Endothelial cell of umbilical vein (primary cell): ENCODE measurements around the gene AP3S1. TPM values are rescaled to one million over a fixed set of nuclear protein-coding genes. Genes with fewer than 3 reads are reported as not detected.

Experiments
- BruUV-seq: library from RNA; stranded (reverse); fragments of 400-500 nt; replicated peaks from 2 replicates; lab custom pipeline; 2021; lab: Mats Ljungman, UMichigan
- CTCF ChIA-PET: fragments of 300-600, 350-600 bp; sonication (Branson Sonifier 250); formaldehyde crosslinking; loops from one replicate; lab custom pipeline; 2021; ENCODE audit warnings: antibody characterized with exemption, inconsistent platforms; lab: Charles Lee
- POLR2A ChIA-PET: fragments of 300-600, 350-600 bp; sonication (Branson Sonifier 250); formaldehyde crosslinking; loops from one replicate; lab custom pipeline; 2021; ENCODE audit warnings: antibody characterized with exemption, inconsistent platforms; lab: Charles Lee
- DNase-seq: peaks from one replicate; pipeline ENCODE4 v3.0.0-alpha.2; 2011; ENCODE audit warnings: low read depth, low spot score
- FAIRE-seq: peaks from 2 replicates; lab custom pipeline; 2011; peaks lifted over from hg19 to GRCh38; lab: Jason Lieb, UNC
- H2AFZ ChIP-seq: 2 replicates; pipeline ENCODE4 v1.6.0; 2012; ENCODE audit warnings: low read depth, low read length, control low read depth, inconsistent platforms
- H3K27ac ChIP-seq: 2 replicates; pipeline ENCODE4 v1.5.1; 2011; ENCODE audit warnings: low read depth, mild to moderate bottlenecking, control low read depth, low read length, moderate library complexity; ENCODE audit not compliant: insufficient read depth
- H3K27me3 ChIP-seq, 2 experiments: 2 replicates each; pipeline versions ENCODE4 v1.6.0 to v1.6.1; 2011; ENCODE audit warnings: low read length in 2 of 2, mixed read lengths in 1 of 2; ENCODE audit not compliant: control insufficient read depth in 2 of 2, insufficient read depth in 2 of 2
- H3K36me3 ChIP-seq, 2 experiments: 2 replicates in 1 of 2; 3 replicates in 1 of 2; pipeline ENCODE4 v1.5.1; 2011; ENCODE audit warnings: low read length in 2 of 2, mild to moderate bottlenecking in 1 of 2, moderate library complexity in 1 of 2; ENCODE audit not compliant: control insufficient read depth in 2 of 2, insufficient read depth in 2 of 2; ENCODE audit errors: extremely low read depth in 1 of 2
- H3K4me1 ChIP-seq: 3 replicates; pipeline ENCODE4 v1.5.1; 2011; ENCODE audit warnings: mild to moderate bottlenecking, low read length; ENCODE audit not compliant: control insufficient read depth, insufficient read depth; ENCODE audit errors: extremely low read depth
- H3K4me2 ChIP-seq: 2 replicates; pipeline ENCODE4 v1.6.1; 2011; ENCODE audit warnings: low read length, control low read depth, mixed read lengths; ENCODE audit not compliant: insufficient read depth
- H3K4me3 ChIP-seq, 3 experiments: fragments of 200-600 bp in 1 of 3; sonication (generic), shearing (Covaris generic) in 1 of 3; replicated peaks in 1 of 3; 2 replicates each; pipeline ENCODE4 v1.5.1; 2011 to 2016; ENCODE audit warnings: control low read depth in 3 of 3, low read length in 3 of 3, mild to moderate bottlenecking in 2 of 3, inconsistent platforms in 1 of 3, low read depth in 1 of 3, moderate library complexity in 1 of 3; ENCODE audit not compliant: insufficient read depth in 1 of 3
- H3K79me2 ChIP-seq: 2 replicates; pipeline ENCODE4 v1.6.0; 2012; ENCODE audit warnings: low read length, inconsistent platforms; ENCODE audit not compliant: control insufficient read depth, insufficient read depth
- H3K9ac ChIP-seq: replicated peaks from 2 replicates; pipeline ENCODE3; 2011; ENCODE audit warnings: low read length, control low read depth; ENCODE audit not compliant: insufficient read depth; ENCODE audit errors: extremely low read depth
- H3K9me1 ChIP-seq: replicated peaks from 3 replicates; pipeline ENCODE4 v1.6.0; 2011; ENCODE audit warnings: mild to moderate bottlenecking, low read length; ENCODE audit not compliant: control insufficient read depth, insufficient read depth; ENCODE audit errors: extremely low read depth
- H3K9me3 ChIP-seq: replicated peaks from 2 replicates; pipeline ENCODE4 v1.5.1; 2012; ENCODE audit warnings: low read length, inconsistent platforms; ENCODE audit not compliant: control insufficient read depth, insufficient read depth
- H4K20me1 ChIP-seq: replicated peaks from 2 replicates; pipeline ENCODE3; 2011; ENCODE audit warnings: mild to moderate bottlenecking, low read length; ENCODE audit not compliant: control insufficient read depth, insufficient read depth; ENCODE audit errors: extremely low read depth
- CTCF ChIP-seq, 2 donors: IDR thresholded peaks; 1 replicate in 1 of 2; 2 replicates in 1 of 2; pipeline ENCODE4 v1.5.1; 2011; ENCODE audit warnings: low read length in 2 of 2, mild to moderate bottlenecking in 2 of 2, moderate library complexity in 2 of 2, control low read depth in 1 of 2, inconsistent platforms in 1 of 2, low read depth in 1 of 2; ENCODE audit not compliant: insufficient read depth in 1 of 2; ENCODE audit errors: extremely low read depth in 1 of 2
- EZH2 ChIP-seq: IDR thresholded peaks from 2 replicates; pipeline ENCODE4 v1.6.1; 2012; ENCODE audit warnings: borderline replicate concordance, low read depth, mild to moderate bottlenecking, moderate library complexity, low read length, inconsistent platforms; ENCODE audit not compliant: severe bottlenecking
- FOS ChIP-seq: IDR thresholded peaks from 2 replicates; pipeline ENCODE4 v1.6.1; 2011; ENCODE audit warnings: mild to moderate bottlenecking, low read length, moderate library complexity, borderline replicate concordance; ENCODE audit not compliant: insufficient read depth
- GATA2 ChIP-seq: IDR thresholded peaks from 2 replicates; pipeline ENCODE4 v1.7.0; 2011; ENCODE audit warnings: low read depth, mild to moderate bottlenecking, moderate library complexity, mixed read lengths, low read length; ENCODE audit not compliant: insufficient read length, insufficient read depth
- JUN ChIP-seq: IDR thresholded peaks from 2 replicates; pipeline ENCODE4 v1.6.1; 2011; ENCODE audit warnings: borderline replicate concordance, low read depth; ENCODE audit not compliant: insufficient read length, insufficient read depth
- MAX ChIP-seq: IDR thresholded peaks from 2 replicates; pipeline ENCODE4 v1.6.1; 2011; ENCODE audit not compliant: insufficient read depth, insufficient read length
- MYC ChIP-seq: IDR thresholded peaks from one replicate; pipeline ENCODE4 v1.6.1; 2011; ENCODE audit warnings: mild to moderate bottlenecking, low read depth, low read length
- POLR2A ChIP-seq: IDR thresholded peaks from 2 replicates; pipeline ENCODE4 v1.6.1; 2012; ENCODE audit warnings: low read depth, mild to moderate bottlenecking, control low read depth, low read length
- POLR2AphosphoS5 ChIP-seq: IDR thresholded peaks from 2 replicates; pipeline ENCODE4 v1.6.1; 2012; ENCODE audit warnings: low read depth, mild to moderate bottlenecking, control low read depth, low read length, moderate library complexity; ENCODE audit not compliant: insufficient read depth
- dilution Hi-C: fragments of 300-500 bp; cut with MboI; formaldehyde crosslinking; loops from one replicate; pipeline ENCODE4 v1.15.0; 2019; ENCODE audit warnings: low sequenced_read_pairs; ENCODE audit not compliant: extremely low pct_ligation_motif_present
- intact Hi-C: fragments of 100-400 bp; cut with micrococcal nuclease; formaldehyde crosslinking; loops from one replicate; pipeline ENCODE4 v1.10.0; 2022
- polyA plus RNA-seq, 4 experiments: library from polyadenylated mRNA; depleted of rRNA in 3 of 4; stranded (reverse) in 3 of 4; unstranded in 1 of 4; fragments of >200 nt; gene quantifications; 2 replicates each; pipeline versions ENCODE4 v1.2.1 to v1.2.3, GENCODE V29; 2011 to 2012; ENCODE audit warnings: missing spikeins in 1 of 4
- total RNA-seq: library from RNA; stranded (reverse); gene quantifications from 2 replicates; pipeline ENCODE4 v1.2.3, GENCODE V29; 2021

Gene AP3S1
- total and polyA plus RNA-seq, 2 donors (not counting 3 experiments of a cell fraction or from before 2014, with no cell fraction given) = 26.5 to 85.7 TPM

- intact Hi-C loops (loop anchor here (1.0 to 5.0 kb wide), 6 partner anchors 8 to 742 kb away; partner anchors contain the start of gene CDO1), dilution Hi-C loops (no loop called here)
- peak; percentile 57 for DNase-seq
- peaks cover 32% of the 10 kb centered on the region for H3K4me1 ChIP-seq
- H3K27me3 ChIP-seq = no peaks in the 10 kb centered on the region
- peak; percentile 58 for FAIRE-seq
- H4K20me1 ChIP-seq = peaks cover 7% of the 10 kb centered on the region
- H3K4me2 ChIP-seq = peak overlapping the region; percentile 78
- peaks cover 7 to 21% of the 10 kb centered on the region in 2 experiments for H3K36me3 ChIP-seq
- TF ChIP-seq CTCF (IDR thresholded peaks at IDR 0.05; ENCODE audit: extremely low read depth in 1 of 2, insufficient read depth in 1 of 2, low read depth in 1 of 2, low read length in 2 of 2) = peak; percentile 24 to 41
- TF ChIP-seq POLR2AphosphoS5 = no peak
- H3K9me3 ChIP-seq = no peaks in the 10 kb centered on the region
- no peak overlapping the region for H3K27ac ChIP-seq
- peaks cover 58% of the 10 kb centered on the region for H3K79me2 ChIP-seq
- H3K9ac ChIP-seq = peak overlapping the region; percentile 17
- no peaks in the 10 kb centered on the region for H3K9me1 ChIP-seq
- BruUV-seq = no TSS peak
- no peak overlapping the region for H2AFZ ChIP-seq
- H3K4me3 ChIP-seq = peak overlapping the region in 1 of 3 experiments; percentile 25
- ChIA-PET CTCF (interaction anchor here (0.7 to 3.5 kb wide), 17 partner anchors 8 to 741 kb away, joined by 3 to 47 read pairs (median 4); partner anchors contain the start of gene TMED7), POLR2A (no interaction called here)
Measured at GRCh38 chr5:115838885-115839518, 2.7 kb upstream of the AP3S1 start.

- BruUV-seq = no TSS peak
- Histone ChIP-seq H3K9ac (peak overlapping the region; percentile 84), H3K27ac (peak overlapping the region; percentile 86), H3K79me2 (peaks cover 74% of the 10 kb centered on the region), H3K4me1 (peaks cover 41% of the 10 kb centered on the region), H3K4me3 (peak overlapping the region; percentile 66 to 90 (median 67)), H3K4me2 (peak overlapping the region; percentile 98), H2AFZ (peak overlapping the region; percentile 89), H3K36me3 (peaks cover 3 to 9% of the 10 kb centered on the region in 2 experiments), H3K27me3 (no peaks in the 10 kb centered on the region), H3K9me1 (no peaks in the 10 kb centered on the region), H3K9me3 (no peaks in the 10 kb centered on the region), H4K20me1 (peaks cover 7% of the 10 kb centered on the region)
- DNase-seq (no peak), FAIRE-seq (no peak)
- ChIA-PET CTCF (interaction anchor here (0.6 to 3.6 kb wide), 7 partner anchors 20 to 227 kb away, joined by 3 to 47 read pairs (median 5); no protein-coding TSS in a partner anchor), POLR2A (interaction anchor here (0.6 to 1.3 kb wide), 3 partner anchors 9 to 454 kb away, joined by 4 to 5 read pairs (median 4); partner anchors contain the start of gene CDO1)
- TF ChIP-seq GATA2 (no peak), POLR2A (no peak), CTCF (IDR thresholded peaks at IDR 0.05; ENCODE audit: extremely low read depth in 1 of 2, insufficient read depth in 1 of 2, low read depth in 1 of 2, low read length in 2 of 2) (no peak), EZH2 (no peak), MAX (no peak), FOS (no peak), JUN (no peak), MYC (no peak), POLR2AphosphoS5 (no peak)
- dilution Hi-C loops = no loop called here
- intact Hi-C loops = loop anchor here (1.0 to 10.0 kb wide), 7 partner anchors 31 to 666 kb away; partner anchors contain the start of genes ARL14EPL, CCDC112, FEM1C and LVRN
Measured at GRCh38 chr5:115840873-115841272, 862 bp upstream of the AP3S1 start.
